IMR-90 (cell line): ENCODE measurements around the gene RADIL. TPM values are rescaled to one million over a fixed set of nuclear protein-coding genes. Genes with fewer than 3 reads are reported as not detected.

Experiments
- ATAC-seq: fragments of 200-7000 bp; cut with Tn5 transposase; 2 replicates; pipeline ENCODE4 v1.9.1; 2020; ENCODE audit warnings: low read depth, mild to moderate bottlenecking, moderate library complexity
- BruUV-seq: library from RNA; stranded (reverse); fragments of 400-500 nt; replicated peaks from 2 replicates; lab custom pipeline; 2021; lab: Mats Ljungman, UMichigan
- CTCF ChIA-PET: fragments of 300-600 bp; formaldehyde crosslinking; extraction: SDS; loops from one replicate; lab custom pipeline; 2021; ENCODE audit warnings: antibody characterized with exemption; lab: Yijun Ruan, JAX
- POLR2A ChIA-PET: fragments of 300-600 bp; sonication (Branson Sonifier 250); formaldehyde crosslinking; loops from one replicate; lab custom pipeline; 2022; ENCODE audit warnings: antibody characterized with exemption; ENCODE audit not compliant: unreplicated experiment; lab: Charles Lee
- DNase-seq: peaks from one replicate; pipeline ENCODE4 v3.0.0; 2013
- H2AFZ ChIP-seq: replicated peaks from 2 replicates; pipeline ENCODE3; 2013; ENCODE audit warnings: low read length, mild to moderate bottlenecking; ENCODE audit not compliant: poor library complexity
- H2AK5ac ChIP-seq: 2 replicates; pipeline ENCODE4 v1.6.1; 2013; ENCODE audit warnings: low read depth, low read length, inconsistent platforms
- H2AK9ac ChIP-seq: replicated peaks from 2 replicates; pipeline ENCODE3; 2013; ENCODE audit warnings: mild to moderate bottlenecking, low read depth, low read length, moderate library complexity; ENCODE audit not compliant: poor library complexity
- H2BK120ac ChIP-seq: 2 replicates; pipeline ENCODE4 v1.6.1; 2013; ENCODE audit warnings: low read depth, low read length, inconsistent platforms
- H2BK15ac ChIP-seq: 3 replicates; pipeline ENCODE4 v1.6.1; 2013; ENCODE audit warnings: low read depth, low read length, inconsistent platforms
- H2BK20ac ChIP-seq: 2 replicates; pipeline ENCODE4 v1.6.1; 2013; ENCODE audit warnings: low read depth, mild to moderate bottlenecking, inconsistent platforms, low read length, moderate library complexity
- H2BK5ac ChIP-seq: 2 replicates; pipeline ENCODE4 v1.6.1; 2013; ENCODE audit warnings: mild to moderate bottlenecking, low read depth, low read length, inconsistent platforms; ENCODE audit not compliant: poor library complexity, severe bottlenecking
- H3K14ac ChIP-seq: replicated peaks from 2 replicates; pipeline ENCODE4 v1.6.1; 2013; ENCODE audit warnings: low read depth, low read length, inconsistent platforms
- H3K18ac ChIP-seq: 2 replicates; pipeline ENCODE4 v1.6.1; 2013; ENCODE audit warnings: low read depth, low read length, control low read depth
- H3K23ac ChIP-seq: 2 replicates; pipeline ENCODE4 v1.6.1; 2013; ENCODE audit warnings: low read depth, low read length, inconsistent platforms
- H3K27ac ChIP-seq: 2 replicates; pipeline ENCODE4 v1.5.1; 2013; ENCODE audit warnings: mild to moderate bottlenecking, control low read depth, low read length; ENCODE audit not compliant: insufficient read depth
- H3K27me3 ChIP-seq: 2 replicates; pipeline ENCODE4 v1.6.1; 2013; ENCODE audit warnings: low read length; ENCODE audit not compliant: control insufficient read depth, insufficient read depth
- H3K36me3 ChIP-seq: 2 replicates; pipeline ENCODE4 v1.6.1; 2013; ENCODE audit warnings: low read length, mixed read lengths; ENCODE audit not compliant: control insufficient read depth, insufficient read depth
- H3K4ac ChIP-seq: 2 replicates; pipeline ENCODE4 v1.6.1; 2013; ENCODE audit warnings: low read depth, low read length, inconsistent platforms
- H3K4me1 ChIP-seq: 2 replicates; pipeline ENCODE4 v1.6.1; 2013; ENCODE audit warnings: low read length, mixed read lengths; ENCODE audit not compliant: control insufficient read depth, insufficient read depth
- H3K4me2 ChIP-seq: 2 replicates; pipeline ENCODE4 v1.6.1; 2013; ENCODE audit warnings: low read depth, mild to moderate bottlenecking, control low read depth, low read length, moderate library complexity
- H3K4me3 ChIP-seq: 2 replicates; pipeline ENCODE4 v1.5.1; 2013; ENCODE audit warnings: low read depth, mild to moderate bottlenecking, control low read depth, low read length, moderate library complexity; ENCODE audit not compliant: insufficient read depth
- H3K56ac ChIP-seq: 2 replicates; pipeline ENCODE4 v1.6.1; 2013; ENCODE audit warnings: low read length, inconsistent platforms; ENCODE audit not compliant: insufficient read depth; ENCODE audit errors: extremely low read depth
- H3K79me1 ChIP-seq, 2 experiments: 2 replicates each; pipeline ENCODE4 v1.6.1; 2013; ENCODE audit warnings: low read length in 2 of 2, inconsistent platforms in 1 of 2, low read depth in 1 of 2
- H3K9ac ChIP-seq: 2 replicates; pipeline ENCODE4 v1.6.1; 2013; ENCODE audit warnings: low read depth, low read length, control low read depth
- H3K9me1 ChIP-seq: 2 replicates; pipeline ENCODE4 v1.6.1; 2013; ENCODE audit warnings: low read length, inconsistent platforms; ENCODE audit not compliant: insufficient read depth
- H3K9me3 ChIP-seq: 2 replicates; pipeline ENCODE4 v1.6.1; 2013; ENCODE audit warnings: low read length; ENCODE audit not compliant: control insufficient read depth, insufficient read depth
- H4K20me1 ChIP-seq: 2 replicates; pipeline ENCODE4 v1.6.1; 2013; ENCODE audit warnings: low read length, inconsistent platforms; ENCODE audit not compliant: insufficient read depth
- H4K5ac ChIP-seq: 2 replicates; pipeline ENCODE4 v1.6.1; 2013; ENCODE audit warnings: mild to moderate bottlenecking, low read depth, low read length, control low read depth
- H4K8ac ChIP-seq, 2 experiments: 2 replicates each; pipeline ENCODE4 v1.6.1; 2013; ENCODE audit warnings: low read depth in 2 of 2, low read length in 2 of 2, control low read depth in 1 of 2, inconsistent platforms in 1 of 2
- H4K91ac ChIP-seq: 2 replicates; pipeline ENCODE4 v1.6.1; 2013; ENCODE audit warnings: low read depth, low read length, inconsistent platforms; ENCODE audit not compliant: insufficient read depth
- BHLHE40 ChIP-seq: fragments of 150-350 bp; IDR thresholded peaks from 2 replicates; pipeline ENCODE4 v1.6.1; 2016; ENCODE audit warnings: mild to moderate bottlenecking, low read depth, low read length
- CEBPB ChIP-seq: IDR thresholded peaks from 2 replicates; pipeline ENCODE4 v1.6.1; 2012; ENCODE audit warnings: low read depth, low read length, improper control_type of control experiment
- CHD1 ChIP-seq: IDR thresholded peaks from 2 replicates; pipeline ENCODE4 v1.6.1; 2012; ENCODE audit warnings: low read depth, low read length, improper control_type of control experiment
- FOS ChIP-seq: fragments of 150-350 bp; IDR thresholded peaks from 2 replicates; pipeline ENCODE4 v1.6.1; 2016; ENCODE audit warnings: low read depth, low read length
- MAFK ChIP-seq: IDR thresholded peaks from 2 replicates; pipeline ENCODE4 v1.6.1; 2012; ENCODE audit warnings: low read depth, low read length, improper control_type of control experiment
- MAZ ChIP-seq: IDR thresholded peaks from 2 replicates; pipeline ENCODE4 v1.6.1; 2012; ENCODE audit warnings: low read depth, mild to moderate bottlenecking, low read length, improper control_type of control experiment, moderate library complexity, borderline replicate concordance
- MXI1 ChIP-seq: IDR thresholded peaks from 2 replicates; pipeline ENCODE4 v1.6.1; 2012; ENCODE audit warnings: low read depth, mild to moderate bottlenecking, low read length, moderate library complexity, borderline replicate concordance
- NFE2L2 ChIP-seq: fragments of 150-350 bp; IDR thresholded peaks from 2 replicates; pipeline ENCODE4 v1.6.1; 2016; ENCODE audit warnings: low read depth, mild to moderate bottlenecking, low read length
- POLR2A ChIP-seq: IDR thresholded peaks from 2 replicates; pipeline ENCODE4 v1.6.1; 2012; ENCODE audit warnings: mild to moderate bottlenecking, low read depth, low read length
- RAD21 ChIP-seq: IDR thresholded peaks from 2 replicates; pipeline ENCODE4 v1.6.1; 2012; ENCODE audit warnings: low read length, improper control_type of control experiment
- RCOR1 ChIP-seq: IDR thresholded peaks from 2 replicates; pipeline ENCODE4 v1.6.1; 2012; ENCODE audit warnings: mild to moderate bottlenecking, low read length, improper control_type of control experiment; ENCODE audit not compliant: insufficient replicate concordance
- RFX5 ChIP-seq: IDR thresholded peaks from 2 replicates; pipeline ENCODE4 v1.8.0; 2012; ENCODE audit warnings: low read depth, mild to moderate bottlenecking, low read length, moderate library complexity
- SMC3 ChIP-seq: fragments of 150-350 bp; IDR thresholded peaks from 2 replicates; pipeline ENCODE4 v1.6.1; 2016; ENCODE audit warnings: low read depth, mild to moderate bottlenecking, antibody characterized with exemption, low read length, moderate library complexity
- whole genome bisulfite sequencing, 2 experiments: methylation state at CpG; one replicate each; pipeline versions ENCODE4 v1.1.5 to v1.1.7; 2013; ENCODE audit warnings: missing lambda C conversion rate in 2 of 2; ENCODE audit not compliant: insufficient read length in 1 of 2; ENCODE audit errors: extremely low coverage in 2 of 2; 5-methylcytosine and 5-hydroxymethylcytosine counted together
- dilution Hi-C: fragments of 300-500 bp; cut with HindIII; formaldehyde crosslinking; loops from one replicate; pipeline ENCODE4 v1.14.3; 2018; ENCODE audit warnings: low sequenced_read_pairs; ENCODE audit not compliant: unreplicated experiment
- in situ Hi-C: fragments of 300-500 bp; cut with MboI; formaldehyde crosslinking; loops from 3 replicates; pipeline ENCODE4 v1.14.3; 2019; ENCODE audit warnings: low sequenced_read_pairs, inconsistent platforms, mixed read lengths
- intact Hi-C: fragments of 100-400 bp; cut with micrococcal nuclease; formaldehyde crosslinking; loops from 2 replicates; pipeline ENCODE4 v1.10.0; 2022
- polyA plus RNA-seq, 3 experiments: library from polyadenylated mRNA; depleted of rRNA; stranded (reverse); fragments of >200 nt; gene quantifications; 2 replicates each; pipeline ENCODE4 v1.2.3, GENCODE V29; 2012; ENCODE audit warnings: low replicate concordance in 1 of 3
- total RNA-seq: library from RNA; depleted of rRNA; stranded (reverse); fragments of >200 nt; gene quantifications from 2 replicates; pipeline ENCODE4 v1.2.3, GENCODE V29; 2012
- TF ChIP-seq, protein P1 (sequence below): fragments of 150-350 bp; IDR thresholded peaks from 2 replicates; pipeline ENCODE4 v1.6.1; 2016; ENCODE audit warnings: low read depth, mild to moderate bottlenecking, low read length, moderate library complexity, borderline replicate concordance
- TF ChIP-seq, protein P2 (sequence below): fragments of 150-350 bp; IDR thresholded peaks from 2 replicates; pipeline ENCODE4 v1.6.1; 2017; ENCODE audit warnings: mild to moderate bottlenecking, antibody characterized with exemption, low read length, low read depth
- TF ChIP-seq, protein P3 (sequence below): conservative IDR thresholded peaks from 2 replicates; pipeline ENCODE4 v1.5.1; 2012; ENCODE audit warnings: mild to moderate bottlenecking, low read depth, low read length, improper control_type of control experiment

RADIL gene
- total and polyA plus RNA-seq, 2 of the 4 experiments (the other 2 are of a cell fraction): 0.18 to 0.48 TPM

DNA sequence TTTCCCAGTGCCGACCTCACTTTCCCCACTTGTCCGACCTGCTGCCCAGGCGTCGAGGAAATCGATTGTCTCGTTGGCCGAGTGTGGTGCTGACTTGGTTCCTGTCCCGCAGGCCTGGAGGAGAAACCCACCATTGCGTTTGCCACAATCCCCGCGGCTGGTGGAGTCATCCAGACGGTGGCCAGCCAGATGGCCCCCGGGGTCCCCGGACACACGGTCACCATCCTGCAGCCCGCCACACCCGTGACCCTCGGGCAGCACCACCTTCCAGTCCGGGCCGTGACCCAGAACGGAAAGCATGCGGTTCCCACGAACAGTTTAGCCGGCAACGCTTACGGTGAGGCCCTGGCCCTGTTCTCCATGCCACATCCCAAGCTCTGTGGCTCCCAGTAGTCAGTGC lies 122.6 kb downstream of the RADIL start:
- Histone ChIP-seq H4K8ac (no peak overlapping the region), H4K5ac (no peak overlapping the region), H3K79me1 (peaks cover 3 to 26% of the 10 kb centered on the region in 2 experiments; a peak in 3 of 4 replicates), H3K14ac (no peak overlapping the region), H3K27me3 (no peaks in the 10 kb centered on the region), H2BK20ac (no peak overlapping the region), H3K36me3 (peaks cover 86% of the 10 kb centered on the region), H3K4me1 (no peaks in the 10 kb centered on the region), H2BK5ac (no peak overlapping the region), H3K56ac (no peak overlapping the region), H2AK5ac (no peak overlapping the region), H4K20me1 (peaks cover 12% of the 10 kb centered on the region), H3K4ac (no peak overlapping the region), H3K4me3 (no peak overlapping the region), H3K4me2 (no peak overlapping the region), H2BK120ac (no peak overlapping the region), H3K9ac (no peak overlapping the region), H2AK9ac (no peak overlapping the region), H2BK15ac (no peak overlapping the region), H3K9me1 (no peaks in the 10 kb centered on the region), H3K18ac (no peak overlapping the region), H3K27ac (no peak overlapping the region), H3K9me3 (no peaks in the 10 kb centered on the region), H3K23ac (no peak overlapping the region), H2AFZ (peak overlapping the region; percentile 33), H4K91ac (no peak overlapping the region)
- ChIA-PET POLR2A (no interaction called here), CTCF (interaction anchor here (0.6 kb wide), 1 partner anchor 92 kb away, joined by 3 read pairs; no protein-coding TSS in a partner anchor)
- no TSS peak for BruUV-seq
- no peak for ATAC-seq
- intact Hi-C loops (no loop called here), dilution Hi-C loops (no loop called here), in situ Hi-C loops (loop anchor here (25.0 kb wide), 1 partner anchor 1899 kb away; no protein-coding TSS in a partner anchor)
- TF ChIP-seq MXI1 (no peak), CEBPB (no peak), MAFK (no peak), POLR2A (no peak), RFX5 (no peak), NFE2L2 (no peak), CHD1 (no peak), BHLHE40 (no peak), FOS (no peak), SMC3 (no peak), MAZ (no peak), RCOR1 (no peak), RAD21 (no peak)
- TF ChIP-seq, protein P1, sequence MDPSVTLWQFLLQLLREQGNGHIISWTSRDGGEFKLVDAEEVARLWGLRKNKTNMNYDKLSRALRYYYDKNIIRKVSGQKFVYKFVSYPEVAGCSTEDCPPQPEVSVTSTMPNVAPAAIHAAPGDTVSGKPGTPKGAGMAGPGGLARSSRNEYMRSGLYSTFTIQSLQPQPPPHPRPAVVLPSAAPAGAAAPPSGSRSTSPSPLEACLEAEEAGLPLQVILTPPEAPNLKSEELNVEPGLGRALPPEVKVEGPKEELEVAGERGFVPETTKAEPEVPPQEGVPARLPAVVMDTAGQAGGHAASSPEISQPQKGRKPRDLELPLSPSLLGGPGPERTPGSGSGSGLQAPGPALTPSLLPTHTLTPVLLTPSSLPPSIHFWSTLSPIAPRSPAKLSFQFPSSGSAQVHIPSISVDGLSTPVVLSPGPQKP: no peak
- TF ChIP-seq, protein P2, sequence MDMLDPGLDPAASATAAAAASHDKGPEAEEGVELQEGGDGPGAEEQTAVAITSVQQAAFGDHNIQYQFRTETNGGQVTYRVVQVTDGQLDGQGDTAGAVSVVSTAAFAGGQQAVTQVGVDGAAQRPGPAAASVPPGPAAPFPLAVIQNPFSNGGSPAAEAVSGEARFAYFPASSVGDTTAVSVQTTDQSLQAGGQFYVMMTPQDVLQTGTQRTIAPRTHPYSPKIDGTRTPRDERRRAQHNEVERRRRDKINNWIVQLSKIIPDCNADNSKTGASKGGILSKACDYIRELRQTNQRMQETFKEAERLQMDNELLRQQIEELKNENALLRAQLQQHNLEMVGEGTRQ: no peak
- TF ChIP-seq, protein P3, sequence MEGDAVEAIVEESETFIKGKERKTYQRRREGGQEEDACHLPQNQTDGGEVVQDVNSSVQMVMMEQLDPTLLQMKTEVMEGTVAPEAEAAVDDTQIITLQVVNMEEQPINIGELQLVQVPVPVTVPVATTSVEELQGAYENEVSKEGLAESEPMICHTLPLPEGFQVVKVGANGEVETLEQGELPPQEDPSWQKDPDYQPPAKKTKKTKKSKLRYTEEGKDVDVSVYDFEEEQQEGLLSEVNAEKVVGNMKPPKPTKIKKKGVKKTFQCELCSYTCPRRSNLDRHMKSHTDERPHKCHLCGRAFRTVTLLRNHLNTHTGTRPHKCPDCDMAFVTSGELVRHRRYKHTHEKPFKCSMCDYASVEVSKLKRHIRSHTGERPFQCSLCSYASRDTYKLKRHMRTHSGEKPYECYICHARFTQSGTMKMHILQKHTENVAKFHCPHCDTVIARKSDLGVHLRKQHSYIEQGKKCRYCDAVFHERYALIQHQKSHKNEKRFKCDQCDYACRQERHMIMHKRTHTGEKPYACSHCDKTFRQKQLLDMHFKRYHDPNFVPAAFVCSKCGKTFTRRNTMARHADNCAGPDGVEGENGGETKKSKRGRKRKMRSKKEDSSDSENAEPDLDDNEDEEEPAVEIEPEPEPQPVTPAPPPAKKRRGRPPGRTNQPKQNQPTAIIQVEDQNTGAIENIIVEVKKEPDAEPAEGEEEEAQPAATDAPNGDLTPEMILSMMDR: no peak
- no peak for DNase-seq
- 95% methylated on average over 21 of the region's 26 CpGs; no CpG with 5 or more reads in 1 of the 2 experiments for WGBS, 2 experiments
